Naive thymus-derived CD4-positive, alpha-beta T cell (primary cell): Measurements from ENCODE around the gene PIK3CB. TPM values are rescaled to one million over a fixed set of nuclear protein-coding genes. Genes with fewer than 3 reads are reported as not detected.

Source experiments
- ATAC-seq: fragments of 150-1000 bp; cut with Tn5 transposase; 2 replicates; pipeline ENCODE4 v1.10.0; 2021; ENCODE audit warnings: mild to moderate bottlenecking, moderate library complexity
- CTCF ChIA-PET: fragments of 350-600 bp; sonication (Branson Sonifier 250); formaldehyde crosslinking; loops from one replicate; lab custom pipeline; 2021; ENCODE audit warnings: antibody characterized with exemption; lab: Charles Lee
- POLR2A ChIA-PET: fragments of 350-600 bp; sonication (Branson Sonifier 250); formaldehyde crosslinking; loops from one replicate; lab custom pipeline; 2021; ENCODE audit warnings: antibody characterized with exemption, inconsistent platforms; lab: Charles Lee
- DNase-seq, 9 donors: peaks; one replicate each; pipeline versions ENCODE4 v3.0.0 to v3.0.0-alpha.2; 2020 to 2022; ENCODE audit warnings: mixed read lengths in 1 of 9
- H3K27ac ChIP-seq: one replicate; pipeline ENCODE4 v1.7.0; 2013; ENCODE audit warnings: mild to moderate bottlenecking, low read depth, low read length, moderate library complexity
- H3K27me3 ChIP-seq, 2 donors: one replicate each; pipeline ENCODE4 v1.7.0; 2013; ENCODE audit warnings: low read length in 2 of 2, mild to moderate bottlenecking in 2 of 2, moderate library complexity in 2 of 2; ENCODE audit not compliant: control insufficient read depth in 2 of 2, insufficient read depth in 2 of 2
- H3K36me3 ChIP-seq, 3 experiments: 1 replicate in 2 of 3; 2 replicates in 1 of 3; pipeline ENCODE4 v1.7.0; 2013; ENCODE audit warnings: low read length in 3 of 3, mild to moderate bottlenecking in 3 of 3, moderate library complexity in 1 of 3; ENCODE audit not compliant: insufficient read depth in 3 of 3, control insufficient read depth in 2 of 3
- H3K4me1 ChIP-seq, 2 donors: one replicate each; pipeline ENCODE4 v1.7.0; 2013; ENCODE audit warnings: low read length in 2 of 2, mild to moderate bottlenecking in 2 of 2, moderate library complexity in 1 of 2; ENCODE audit not compliant: control insufficient read depth in 2 of 2, insufficient read depth in 2 of 2
- H3K4me3 ChIP-seq: 2 replicates; pipeline ENCODE4 v1.7.0; 2013; ENCODE audit warnings: mild to moderate bottlenecking, low read length
- H3K9me3 ChIP-seq, 3 experiments: 1 replicate in 2 of 3; 2 replicates in 1 of 3; pipeline ENCODE4 v1.7.0; 2013; ENCODE audit warnings: low read length in 3 of 3; ENCODE audit not compliant: control insufficient read depth in 2 of 3
- H3K27ac Mint-ChIP-seq, 9 donors: one replicate each; pipeline ENCODE4 v1.8.0; 2020 to 2022; ENCODE audit warnings: mixed read lengths in 9 of 9, mild to moderate bottlenecking in 8 of 9, moderate library complexity in 5 of 9, inconsistent platforms in 2 of 9
- H3K27me3 Mint-ChIP-seq, 5 donors: one replicate each; pipeline ENCODE4 v1.8.0; 2021 to 2022; ENCODE audit warnings: mixed read lengths in 5 of 5, mild to moderate bottlenecking in 1 of 5
- H3K36me3 Mint-ChIP-seq, 5 donors: one replicate each; pipeline ENCODE4 v1.8.0; 2020 to 2022; ENCODE audit warnings: mixed read lengths in 5 of 5, mild to moderate bottlenecking in 3 of 5, inconsistent platforms in 1 of 5
- H3K4me1 Mint-ChIP-seq, 7 donors: one replicate each; pipeline ENCODE4 v1.8.0; 2020 to 2022; ENCODE audit warnings: mixed read lengths in 7 of 7, mild to moderate bottlenecking in 3 of 7, inconsistent platforms in 1 of 7
- H3K4me3 Mint-ChIP-seq, 10 donors: one replicate each; pipeline ENCODE4 v1.8.0; 2020 to 2022; ENCODE audit warnings: mild to moderate bottlenecking in 10 of 10, mixed read lengths in 10 of 10, moderate library complexity in 6 of 10, inconsistent platforms in 2 of 10
- H3K9me3 Mint-ChIP-seq, 11 donors: one replicate each; pipeline ENCODE4 v1.8.0; 2020 to 2022; ENCODE audit warnings: mixed read lengths in 11 of 11, mild to moderate bottlenecking in 4 of 11, inconsistent platforms in 1 of 11, moderate library complexity in 1 of 11
- intact Hi-C, 2 donors: fragments of 100-400 bp; cut with micrococcal nuclease; formaldehyde crosslinking; loops; one replicate each; pipeline ENCODE4 v1.15.1; 2023
- polyA plus RNA-seq, 2 donors: library from polyadenylated mRNA; unstranded; fragments of 300-500 nt; fragmentation: Illumina TruSeq; gene quantifications; one replicate each; pipeline ENCODE4 v1.2.3, GENCODE V29; 2021
- total RNA-seq, 6 experiments: library from RNA in 5 of 6; stranded (reverse) in 5 of 6; gene quantifications; 1 replicate in 5 of 6; 2 replicates in 1 of 6; pipeline ENCODE4 v1.2.3 and lab custom pipeline; 2021 to 2026

PIK3CB gene
- total and polyA plus RNA-seq, 7 experiments from 2014 or later: 19.6 to 46.9 (median 30.3) TPM

DNA sequence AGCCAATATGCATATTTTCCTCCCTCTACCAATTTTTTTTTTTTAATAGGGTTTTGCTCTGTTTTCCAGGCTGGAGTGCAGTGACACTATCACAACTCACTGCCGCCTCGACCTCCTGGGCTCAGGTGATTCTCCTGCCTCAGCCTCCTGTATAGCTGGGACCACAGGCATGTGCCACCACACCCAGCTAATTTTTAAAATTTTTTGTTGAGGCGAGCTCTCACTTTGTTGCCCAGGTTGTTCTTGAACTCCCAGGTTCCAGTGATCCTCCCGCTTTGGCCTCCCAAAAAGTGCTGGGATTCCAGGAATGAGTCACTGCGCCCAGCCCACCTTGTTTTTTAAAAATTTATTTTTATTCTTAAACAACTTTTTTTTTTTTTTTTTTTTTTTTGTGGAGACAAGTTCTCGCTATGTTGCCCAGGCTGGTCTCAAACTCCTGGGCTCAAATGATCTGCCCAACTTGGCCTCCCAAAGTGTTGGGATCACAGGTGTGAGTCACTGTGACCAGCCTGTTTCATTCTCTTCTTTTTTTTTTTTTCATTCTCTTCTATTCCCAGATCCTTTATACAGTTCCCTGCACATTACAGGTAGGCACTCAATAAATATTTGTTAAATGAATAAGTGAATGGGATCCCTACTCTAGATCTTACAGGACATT is 40.5 kb upstream of the PIK3CB start:
- Mint-ChIP-seq H3K27me3 (peaks cover 0 to 9% (median 0%) of the 10 kb centered on the region in 5 donors), H3K4me1 (peaks cover 0 to 14% (median 4%) of the 10 kb centered on the region in 7 donors), H3K4me3 (no peak overlapping the region), H3K9me3 (peaks cover 6 to 23% (median 10%) of the 10 kb centered on the region in 11 donors), H3K27ac (no peak overlapping the region), H3K36me3 (peaks cover 4 to 12% (median 10%) of the 10 kb centered on the region in 5 donors)
- Histone ChIP-seq H3K27ac (no peak overlapping the region), H3K27me3 (no peaks in the 10 kb centered on the region), H3K36me3 (no peaks in the 10 kb centered on the region), H3K9me3 (peaks cover 0 to 3% (median 0%) of the 10 kb centered on the region in 3 experiments), H3K4me3 (no peak overlapping the region), H3K4me1 (no peaks in the 10 kb centered on the region)
- POLR2A ChIA-PET: interaction anchor here (0.6 kb wide), 1 partner anchor 50 kb away, joined by 3 read pairs; no protein-coding TSS in a partner anchor
- ATAC-seq (no peak), DNase-seq (no peak)
- intact Hi-C loops: no loop called here
- CTCF ChIA-PET: no interaction called here

DNA sequence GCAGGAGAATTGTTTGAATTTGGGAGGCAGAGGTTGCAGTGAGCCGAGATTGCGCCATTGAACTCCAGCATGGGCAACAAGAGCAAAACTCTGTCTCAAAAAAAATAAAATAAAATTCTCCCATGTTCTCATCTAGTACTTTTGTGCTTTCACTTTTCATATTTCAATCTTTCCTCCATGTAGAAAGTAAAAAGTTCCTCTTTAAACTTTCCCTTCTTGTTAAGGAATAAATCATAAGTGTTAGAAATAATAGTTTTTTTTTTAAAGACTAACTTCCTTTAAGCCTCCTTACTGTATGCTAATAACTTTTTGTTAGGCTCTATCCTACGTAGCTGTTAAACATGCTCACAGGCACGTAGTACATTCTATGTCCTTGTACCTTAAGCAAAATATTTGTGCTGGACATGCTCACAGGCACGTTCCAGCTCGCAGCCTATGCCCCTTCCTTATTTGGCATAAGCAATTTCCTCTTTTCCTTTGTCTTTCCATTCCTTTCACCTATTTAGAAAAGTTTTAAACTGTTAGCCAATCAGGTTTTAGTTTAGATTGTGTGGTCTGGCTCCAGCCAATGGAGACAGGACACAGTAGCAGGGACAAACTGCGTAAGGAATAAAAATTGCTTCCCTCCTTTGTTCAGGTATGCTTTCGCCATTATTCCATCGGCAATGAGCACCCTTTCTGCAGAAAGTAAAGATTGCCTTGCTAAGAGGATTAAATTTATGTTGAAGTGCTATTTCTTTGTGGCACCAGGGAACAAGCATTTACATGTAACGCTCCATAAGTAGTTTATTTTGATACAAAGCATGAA is 38.9 kb upstream of the PIK3CB start:
- ATAC-seq: no peak
- Mint-ChIP-seq H3K27me3 (peaks cover 0 to 9% (median 0%) of the 10 kb centered on the region in 5 donors), H3K27ac (no peak overlapping the region), H3K4me3 (no peak overlapping the region), H3K36me3 (peaks cover 4 to 12% (median 10%) of the 10 kb centered on the region in 5 donors), H3K4me1 (peaks cover 0 to 14% (median 4%) of the 10 kb centered on the region in 7 donors), H3K9me3 (peaks cover 6 to 23% (median 10%) of the 10 kb centered on the region in 11 donors)
- no peaks in the 10 kb centered on the region for H3K36me3 ChIP-seq
- no peak overlapping the region for H3K4me3 ChIP-seq
- no peaks in the 10 kb centered on the region for H3K4me1 ChIP-seq
- peaks cover 0 to 3% (median 0%) of the 10 kb centered on the region in 3 experiments for H3K9me3 ChIP-seq
- DNase-seq: no peak
- intact Hi-C loops: no loop called here
- no peak overlapping the region for H3K27ac ChIP-seq
- CTCF ChIA-PET: no interaction called here
- POLR2A ChIA-PET: no interaction called here
- no peaks in the 10 kb centered on the region for H3K27me3 ChIP-seq

DNA sequence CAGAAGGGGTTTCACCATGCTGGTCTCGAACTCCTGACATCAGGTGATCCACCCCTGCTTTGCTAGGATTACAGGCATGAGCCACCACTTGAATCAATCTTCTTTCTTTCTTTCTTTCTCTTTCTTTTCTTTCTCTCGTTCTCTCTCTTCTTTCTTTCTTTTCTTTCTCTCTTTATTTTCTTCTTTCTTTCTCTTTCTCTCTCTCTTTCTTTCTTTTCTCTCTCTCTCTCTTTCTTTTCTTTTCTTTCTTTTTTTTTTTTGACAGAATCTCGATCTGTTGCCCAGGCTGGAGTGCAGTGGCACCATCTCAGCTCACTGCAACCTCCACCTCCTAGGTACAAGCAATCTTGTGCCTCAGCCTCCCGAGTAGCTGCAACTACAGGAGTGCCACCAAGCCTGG is 37.9 kb upstream of the PIK3CB start:
- Mint-ChIP-seq H3K27me3 (peaks cover 0 to 9% (median 0%) of the 10 kb centered on the region in 5 donors), H3K4me3 (no peak overlapping the region), H3K9me3 (peaks cover 6 to 23% (median 10%) of the 10 kb centered on the region in 11 donors), H3K4me1 (peaks cover 0 to 14% (median 4%) of the 10 kb centered on the region in 7 donors), H3K36me3 (peaks cover 4 to 12% (median 10%) of the 10 kb centered on the region in 5 donors), H3K27ac (no peak overlapping the region)
- CTCF ChIA-PET: no interaction called here
- H3K4me1 ChIP-seq: no peaks in the 10 kb centered on the region
- H3K27me3 ChIP-seq: no peaks in the 10 kb centered on the region
- POLR2A ChIA-PET: no interaction called here
- intact Hi-C loops: no loop called here
- ATAC-seq (no peak), DNase-seq (no peak)
- no peak overlapping the region for H3K27ac ChIP-seq
- no peak overlapping the region for H3K4me3 ChIP-seq
- H3K36me3 ChIP-seq: no peaks in the 10 kb centered on the region
- peaks cover 0 to 3% (median 0%) of the 10 kb centered on the region in 3 experiments for H3K9me3 ChIP-seq

DNA sequence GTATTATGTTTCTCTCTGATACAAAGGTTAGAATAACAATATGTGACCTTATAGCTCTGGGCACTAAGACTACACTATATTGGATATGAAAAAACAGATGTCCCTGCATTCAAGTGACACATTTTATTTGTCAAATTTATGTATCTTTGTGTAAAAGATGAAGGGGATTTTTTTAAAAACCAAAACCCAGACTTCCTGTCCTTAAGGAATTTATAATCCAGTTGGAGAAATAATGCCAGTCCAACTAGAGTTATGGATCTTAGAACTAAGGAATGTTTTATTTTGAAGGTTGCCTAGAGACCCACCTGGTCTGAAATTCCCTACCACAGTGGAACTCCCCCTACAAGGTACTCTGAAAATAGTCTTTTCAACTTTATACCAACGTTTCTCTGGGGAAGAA is 33.3 kb upstream of the PIK3CB start:
- CTCF ChIA-PET: interaction anchor here (0.6 kb wide), 1 partner anchor 168 kb away, joined by 5 read pairs; no protein-coding TSS in a partner anchor

DNA sequence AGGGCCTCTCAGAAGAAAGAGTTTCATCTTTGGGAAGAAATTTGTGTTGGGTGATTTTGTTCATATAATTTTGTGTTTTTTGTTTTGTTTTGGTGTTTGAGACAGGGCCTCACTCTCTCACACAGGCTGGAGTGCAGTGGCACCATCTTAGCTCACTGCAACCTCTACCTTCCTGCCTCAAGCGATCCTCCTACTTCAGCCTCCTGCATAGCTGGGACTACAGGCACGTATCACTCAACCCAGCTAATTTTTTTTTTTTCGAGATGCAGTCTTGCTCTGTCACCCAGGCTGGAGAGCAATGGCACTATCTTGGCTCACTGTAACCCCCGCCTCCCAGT is 29.0 kb upstream of the PIK3CB start:
- Histone ChIP-seq H3K9me3 (no peaks in the 10 kb centered on the region), H3K4me1 (no peaks in the 10 kb centered on the region), H3K36me3 (no peaks in the 10 kb centered on the region), H3K27me3 (no peaks in the 10 kb centered on the region), H3K27ac (no peak overlapping the region), H3K4me3 (no peak overlapping the region)
- peak overlapping the region in 1 of 9 donors; percentile 72 for H3K27ac Mint-ChIP-seq
- DNase-seq (no peak), ATAC-seq (no peak)
- ChIA-PET POLR2A (no interaction called here), CTCF (no interaction called here)
- H3K9me3 Mint-ChIP-seq: no peaks in the 10 kb centered on the region
- H3K4me3 Mint-ChIP-seq: no peak overlapping the region
- H3K36me3 Mint-ChIP-seq: no peaks in the 10 kb centered on the region
- H3K4me1 Mint-ChIP-seq: peaks cover 0 to 9% (median 0%) of the 10 kb centered on the region in 7 donors
- intact Hi-C loops: no loop called here
- no peaks in the 10 kb centered on the region for H3K27me3 Mint-ChIP-seq

More for the DNA sequence above, 33.3 kb upstream of the PIK3CB start:
- no peaks in the 10 kb centered on the region for H3K27me3 ChIP-seq
- Mint-ChIP-seq H3K27ac (no peak overlapping the region), H3K36me3 (no peaks in the 10 kb centered on the region), H3K9me3 (no peaks in the 10 kb centered on the region), H3K27me3 (no peaks in the 10 kb centered on the region), H3K4me3 (no peak overlapping the region), H3K4me1 (peaks cover 0 to 8% (median 0%) of the 10 kb centered on the region in 7 donors)
- no peak overlapping the region for H3K27ac ChIP-seq
- intact Hi-C loops: no loop called here
- no peaks in the 10 kb centered on the region for H3K9me3 ChIP-seq
- H3K36me3 ChIP-seq: no peaks in the 10 kb centered on the region
- no peaks in the 10 kb centered on the region for H3K4me1 ChIP-seq
- DNase-seq: no peak
- no peak for ATAC-seq
- POLR2A ChIA-PET: no interaction called here
- no peak overlapping the region for H3K4me3 ChIP-seq

DNA sequence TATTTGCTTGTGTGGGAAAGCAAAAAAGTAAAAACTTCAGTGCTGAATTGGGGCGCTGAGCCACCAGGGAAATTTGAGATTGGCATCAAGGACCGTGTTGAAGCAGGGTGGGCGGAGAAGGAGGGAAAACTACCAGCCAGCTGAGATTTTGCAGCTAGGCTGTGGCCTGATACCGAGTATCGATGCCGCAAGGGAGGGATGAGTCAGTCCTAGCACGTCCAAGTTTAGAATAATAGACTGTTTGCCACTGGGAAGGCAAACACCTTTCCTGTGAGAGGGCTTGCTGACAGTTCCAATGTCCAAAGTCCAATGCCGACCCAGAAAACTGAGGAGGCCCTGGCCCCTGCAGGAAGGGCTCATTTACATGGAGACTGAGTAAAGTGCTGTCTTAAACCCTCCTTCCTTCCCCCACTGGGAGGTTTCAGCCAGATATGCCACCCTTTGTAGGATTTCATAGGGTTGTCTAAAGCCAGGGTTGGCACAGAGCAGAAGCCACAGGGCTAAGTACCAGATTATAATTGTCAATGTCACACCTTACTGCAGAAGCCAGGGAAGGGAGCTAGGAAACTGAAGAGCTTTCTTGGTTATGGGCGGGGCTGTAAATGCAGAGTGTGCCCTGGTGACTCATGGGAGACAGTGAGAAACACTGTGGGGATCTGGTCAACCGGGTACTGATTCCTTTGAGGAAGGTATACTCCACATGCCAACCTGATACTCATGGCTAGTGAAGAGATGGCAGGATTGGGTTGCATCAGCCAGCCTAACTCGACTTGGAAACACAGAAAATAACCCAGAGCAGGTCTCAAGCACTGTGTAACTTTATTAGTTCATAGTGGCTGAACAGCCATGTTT is 28.4 kb upstream of the PIK3CB start:
- Histone ChIP-seq H3K36me3 (no peaks in the 10 kb centered on the region), H3K27me3 (no peaks in the 10 kb centered on the region), H3K27ac (no peak overlapping the region), H3K9me3 (no peaks in the 10 kb centered on the region), H3K4me3 (no peak overlapping the region), H3K4me1 (no peaks in the 10 kb centered on the region)
- ATAC-seq: peak; percentile 83
- Mint-ChIP-seq H3K27me3 (no peaks in the 10 kb centered on the region), H3K36me3 (no peaks in the 10 kb centered on the region), H3K4me1 (peaks cover 0 to 9% (median 0%) of the 10 kb centered on the region in 7 donors), H3K4me3 (no peak overlapping the region), H3K9me3 (no peaks in the 10 kb centered on the region), H3K27ac (peak overlapping the region in 3 of 9 donors; percentile 11 to 72 (median 14))
- intact Hi-C loops: no loop called here
- POLR2A ChIA-PET: no interaction called here
- no peak for DNase-seq
- CTCF ChIA-PET: no interaction called here
